H9 (cell line): Measurements from ENCODE around the gene CD3D. TPM values are rescaled to one million over a fixed set of nuclear protein-coding genes. Genes with fewer than 3 reads are reported as not detected.

Experiments
- DNase-seq: peaks from one replicate; pipeline ENCODE4 v3.0.0-alpha.2; 2017
- H2AFZ ChIP-seq: one replicate; pipeline ENCODE4 v1.6.1; 2013; ENCODE audit warnings: mild to moderate bottlenecking, low read length, control low read depth, moderate library complexity
- H2AK5ac ChIP-seq: 2 replicates; pipeline ENCODE4 v1.6.1; 2013; ENCODE audit warnings: low read length, control low read depth, mixed read lengths; ENCODE audit not compliant: insufficient read length
- H2BK120ac ChIP-seq: one replicate; pipeline ENCODE4 v1.6.1; 2013; ENCODE audit warnings: low read depth, mild to moderate bottlenecking, low read length, control low read depth, inconsistent platforms; ENCODE audit not compliant: poor library complexity, severe bottlenecking
- H2BK12ac ChIP-seq: 2 replicates; pipeline ENCODE4 v1.6.1; 2013; ENCODE audit warnings: low read length, control low read depth, mixed read lengths, low read depth; ENCODE audit not compliant: insufficient read length
- H2BK15ac ChIP-seq: 2 replicates; pipeline ENCODE4 v1.6.1; 2013; ENCODE audit warnings: low read depth, low read length, control low read depth
- H2BK20ac ChIP-seq: one replicate; pipeline ENCODE4 v1.6.1; 2013; ENCODE audit warnings: low read depth, mild to moderate bottlenecking, low read length, control low read depth, inconsistent platforms; ENCODE audit not compliant: poor library complexity, severe bottlenecking
- H2BK5ac ChIP-seq: 2 replicates; pipeline ENCODE4 v1.6.1; 2013; ENCODE audit warnings: low read length, control low read depth, mixed read lengths; ENCODE audit not compliant: insufficient read length
- H3K14ac ChIP-seq: 2 replicates; pipeline ENCODE4 v1.6.1; 2013; ENCODE audit warnings: low read length, control low read depth; ENCODE audit not compliant: insufficient read depth
- H3K18ac ChIP-seq: 2 replicates; pipeline ENCODE4 v1.6.1; 2013; ENCODE audit warnings: low read depth, mild to moderate bottlenecking, mixed read lengths, low read length, control low read depth; ENCODE audit not compliant: insufficient read length
- H3K23ac ChIP-seq: 2 replicates; pipeline ENCODE4 v1.6.1; 2013; ENCODE audit warnings: low read length, control low read depth, mixed read lengths, low read depth; ENCODE audit not compliant: insufficient read length
- H3K23me2 ChIP-seq: 2 replicates; pipeline ENCODE4 v1.6.1; 2013; ENCODE audit warnings: low read depth, mild to moderate bottlenecking, mixed read lengths, low read length, control low read depth; ENCODE audit not compliant: insufficient read length, poor library complexity, severe bottlenecking
- H3K27ac ChIP-seq: 2 replicates; pipeline ENCODE4 v1.5.1; 2013; ENCODE audit warnings: low read length, control low read depth, mixed read lengths, low read depth; ENCODE audit not compliant: insufficient read length
- H3K27me3 ChIP-seq: 2 replicates; pipeline ENCODE4 v1.6.1; 2013; ENCODE audit warnings: low read length, control low read depth, inconsistent platforms; ENCODE audit not compliant: insufficient read depth
- H3K4ac ChIP-seq: 2 replicates; pipeline ENCODE4 v1.6.1; 2013; ENCODE audit warnings: low read depth, mild to moderate bottlenecking, control low read depth, inconsistent platforms, low read length, moderate library complexity
- H3K4me1 ChIP-seq: 2 replicates; pipeline ENCODE4 v1.6.1; 2013; ENCODE audit warnings: low read length, control low read depth, inconsistent platforms; ENCODE audit not compliant: insufficient read depth
- H3K4me2 ChIP-seq: 2 replicates; pipeline ENCODE4 v1.6.1; 2013; ENCODE audit warnings: low read length, control low read depth, mixed read lengths; ENCODE audit not compliant: insufficient read length, insufficient read depth
- H3K56ac ChIP-seq: 2 replicates; pipeline ENCODE4 v1.6.1; 2013; ENCODE audit warnings: low read depth, mild to moderate bottlenecking, mixed read lengths, low read length, control low read depth; ENCODE audit not compliant: insufficient read length
- H3K79me1 ChIP-seq: 2 replicates; pipeline ENCODE4 v1.6.1; 2013; ENCODE audit warnings: low read depth, mild to moderate bottlenecking, moderate library complexity, low read length, control low read depth, inconsistent platforms; ENCODE audit not compliant: insufficient read depth, poor library complexity, severe bottlenecking
- H3K79me2 ChIP-seq: 2 replicates; pipeline ENCODE4 v1.6.1; 2013; ENCODE audit warnings: low read length, control low read depth, inconsistent platforms; ENCODE audit not compliant: insufficient read depth
- H3K9ac ChIP-seq: 2 replicates; pipeline ENCODE4 v1.6.1; 2013; ENCODE audit warnings: low read length, control low read depth, mixed read lengths; ENCODE audit not compliant: insufficient read length; ENCODE audit errors: extremely low read depth
- H3K9me3 ChIP-seq: one replicate; pipeline ENCODE4 v1.6.1; 2013; ENCODE audit warnings: low read depth, low read length, inconsistent platforms; ENCODE audit not compliant: control insufficient read depth
- H3T11ph ChIP-seq: one replicate; pipeline ENCODE4 v1.6.1; 2013; ENCODE audit warnings: mild to moderate bottlenecking, low read length, control low read depth, inconsistent platforms
- H4K20me1 ChIP-seq: one replicate; pipeline ENCODE4 v1.6.1; 2013; ENCODE audit not compliant: control insufficient read depth, insufficient read length, insufficient read depth
- H4K5ac ChIP-seq: 2 replicates; pipeline ENCODE4 v1.6.1; 2013; ENCODE audit warnings: low read depth, mild to moderate bottlenecking, mixed read lengths, low read length, control low read depth; ENCODE audit not compliant: insufficient read length
- H4K8ac ChIP-seq: replicated peaks from 2 replicates; pipeline ENCODE4 v1.6.1; 2013; ENCODE audit warnings: low read length, control low read depth, mixed read lengths, low read depth; ENCODE audit not compliant: insufficient read length
- H4K91ac ChIP-seq: 2 replicates; pipeline ENCODE4 v1.6.1; 2013; ENCODE audit warnings: low read depth, mild to moderate bottlenecking, moderate library complexity, mixed read lengths, low read length, control low read depth; ENCODE audit not compliant: insufficient read length
- H3K27ac Mint-ChIP-seq, 3 experiments: 2 replicates in 2 of 3; 3 replicates in 1 of 3; pipeline ENCODE4 v1.8.0; 2020 to 2021; ENCODE audit warnings: mixed read lengths in 3 of 3, mild to moderate bottlenecking in 1 of 3, moderate library complexity in 1 of 3
- H3K27me3 Mint-ChIP-seq: 2 replicates; pipeline ENCODE4 v1.8.0; 2021; ENCODE audit warnings: low read depth, mild to moderate bottlenecking, moderate library complexity, mixed read lengths
- H3K36me3 Mint-ChIP-seq, 3 experiments: 2 replicates in 2 of 3; 3 replicates in 1 of 3; pipeline ENCODE4 v1.8.0; 2020 to 2021; ENCODE audit warnings: low read depth in 3 of 3, mixed read lengths in 3 of 3; ENCODE audit not compliant: insufficient read depth in 1 of 3
- H3K4me1 Mint-ChIP-seq, 2 experiments: 2 replicates each; pipeline ENCODE4 v1.8.0; 2020; ENCODE audit warnings: mixed read lengths in 2 of 2
- H3K4me3 Mint-ChIP-seq, 2 experiments: 2 replicates in 1 of 2; 3 replicates in 1 of 2; pipeline ENCODE4 v1.8.0; 2020 to 2021; ENCODE audit warnings: mild to moderate bottlenecking in 2 of 2, mixed read lengths in 2 of 2, moderate library complexity in 1 of 2
- H3K9me3 Mint-ChIP-seq, 2 experiments: 2 replicates in 1 of 2; 3 replicates in 1 of 2; pipeline ENCODE4 v1.8.0; 2020; ENCODE audit warnings: mild to moderate bottlenecking in 2 of 2, mixed read lengths in 2 of 2, moderate library complexity in 1 of 2
- CTCF ChIP-seq: fragments of 200-600 bp; sonication (generic); conservative IDR thresholded peaks from 3 replicates; pipeline ENCODE4 v1.8.0; 2021; ENCODE audit warnings: antibody characterized with exemption, mild to moderate bottlenecking
- WGBS: extraction: QIAGEN DNeasy Blood & Tissue Kit; methylation state at CpG from one replicate; pipeline ENCODE4 v1.1.7; 2013; ENCODE audit warnings: missing lambda C conversion rate, low lambda C conversion rate, mixed read lengths; ENCODE audit not compliant: insufficient read length; ENCODE audit errors: extremely low coverage; 5-methylcytosine and 5-hydroxymethylcytosine counted together
- total RNA-seq: library from RNA; stranded (reverse); gene quantifications from 2 replicates; pipeline ENCODE4 v1.2.1, GENCODE V29; 2021

CD3D gene
- total RNA-seq, 1 experiment from 2014 or later, result not detected

DNA sequence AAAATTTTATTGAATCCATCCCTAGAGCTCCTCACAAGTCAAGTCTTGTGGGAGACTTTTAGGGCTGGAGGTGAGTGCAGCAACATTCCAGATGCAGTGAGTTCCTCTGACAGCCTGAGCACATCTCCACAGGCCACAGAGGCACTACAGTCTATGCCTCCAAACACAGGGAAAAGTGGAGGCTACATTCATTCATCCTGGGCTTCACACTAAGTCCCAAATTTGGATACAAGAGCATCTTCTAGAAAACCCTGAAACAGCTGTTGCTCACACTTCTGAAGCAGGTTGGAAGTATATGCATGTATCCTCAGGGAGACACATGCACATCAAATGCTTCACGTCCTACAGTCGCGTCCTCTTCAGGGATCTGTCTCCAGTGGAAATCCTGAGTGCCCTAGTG, 1.2 kb downstream of the CD3D start:
- no CpG with 5 or more reads among the region's 3 CpGs for WGBS
- H3K27me3 Mint-ChIP-seq, result peaks cover 44% of the 10 kb centered on the region

More for the DNA sequence above, 1.2 kb downstream of the CD3D start:
- Histone ChIP-seq H3K9ac (no peak overlapping the region), H3K23me2 (no peaks in the 10 kb centered on the region), H2BK12ac (no peak overlapping the region), H3K23ac (no peak overlapping the region), H2AK5ac (no peak overlapping the region), H3K9me3 (no peaks in the 10 kb centered on the region), H3K4me2 (no peak overlapping the region), H3K79me1 (no peaks in the 10 kb centered on the region), H2BK120ac (no peak overlapping the region), H3T11ph (no peak overlapping the region), H3K79me2 (no peaks in the 10 kb centered on the region), H3K4ac (no peak overlapping the region), H4K91ac (no peak overlapping the region), H4K5ac (no peak overlapping the region), H4K8ac (no peak overlapping the region), H3K56ac (no peak overlapping the region), H3K18ac (no peak overlapping the region), H3K14ac (no peak overlapping the region), H4K20me1 (no peaks in the 10 kb centered on the region), H2BK5ac (no peak overlapping the region), H2BK20ac (no peak overlapping the region), H2AFZ (no peak overlapping the region), H3K27ac (no peak overlapping the region), H3K27me3 (no peaks in the 10 kb centered on the region), H2BK15ac (no peak overlapping the region), H3K4me1 (no peaks in the 10 kb centered on the region)
- Mint-ChIP-seq H3K4me3 (no peak overlapping the region), H3K9me3 (no peaks in the 10 kb centered on the region), H3K4me1 (peaks cover 2 to 3% of the 10 kb centered on the region in 2 experiments; a peak in 1 of 4 replicates), H3K36me3 (no peaks in the 10 kb centered on the region), H3K27ac (no peak overlapping the region)
- TF ChIP-seq CTCF, result no peak
- DNase-seq, result no peak
